NT2/D1 (cell line): Measurements from ENCODE around the gene AHDC1.

ENCODE experiments used
- SUZ12 ChIP-seq: IDR thresholded peaks from 2 replicates; pipeline ENCODE4 v1.6.1; 2011; ENCODE audit not compliant: insufficient read length, insufficient read depth; ENCODE audit errors: extremely low read depth
- YY1 ChIP-seq: IDR thresholded peaks from 2 replicates; pipeline ENCODE4 v1.6.1; 2011; ENCODE audit not compliant: insufficient read length, insufficient read depth
- ZNF274 ChIP-seq: IDR thresholded peaks from 2 replicates; pipeline ENCODE4 v1.6.1; 2011; ENCODE audit warnings: mild to moderate bottlenecking, low read depth, low read length

DNA sequence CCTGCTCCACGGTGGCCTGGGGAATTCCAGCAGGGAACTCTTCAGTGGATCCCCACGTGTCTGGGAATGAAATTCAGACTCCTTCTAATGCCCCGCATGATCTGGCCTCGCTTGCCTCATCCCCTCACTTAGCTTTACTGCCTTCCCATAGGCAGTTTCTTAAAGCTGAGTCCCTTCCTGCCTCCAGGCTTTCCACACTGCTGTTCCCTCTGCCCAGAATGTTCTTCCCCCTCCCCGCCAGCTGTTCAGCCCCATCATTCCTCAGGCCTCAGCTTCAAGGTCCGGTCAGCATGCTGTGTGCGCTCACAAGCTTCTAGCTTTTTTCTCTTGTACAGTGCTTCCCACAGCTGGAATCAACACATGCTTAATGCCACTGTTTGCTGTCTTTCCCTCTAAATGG lies 59.1 kb downstream of the AHDC1 start:
- TF ChIP-seq SUZ12 (no peak), ZNF274 (no peak), YY1 (no peak)
